Smooth muscle cell (in vitro differentiated cells): ENCODE measurements around the gene ANKRD12. TPM values are rescaled to one million over a fixed set of nuclear protein-coding genes. Genes with fewer than 3 reads are reported as not detected.

Experiments
- DNase-seq: peaks from one replicate; lab custom pipeline; 2025; ENCODE audit not compliant: unreplicated experiment; lab: John Stamatoyannopoulos, UW
- H2AFZ ChIP-seq: fragments of 200-600 bp; sonication (generic); 2 replicates; pipeline ENCODE4 v1.6.0; 2016; ENCODE audit warnings: antibody characterized with exemption, low read depth, mild to moderate bottlenecking
- H3F3A ChIP-seq: fragments of 200-600 bp; sonication (generic); 2 replicates; pipeline ENCODE4 v1.6.0; 2017; ENCODE audit warnings: antibody characterized with exemption, low read depth
- H3K27ac ChIP-seq: fragments of 200-600 bp; sonication (generic); 2 replicates; pipeline ENCODE4 v1.5.1; 2016; ENCODE audit warnings: low read depth, mild to moderate bottlenecking
- H3K27me3 ChIP-seq: fragments of 200-600 bp; sonication (generic); 2 replicates; pipeline ENCODE4 v1.6.1; 2016; ENCODE audit warnings: low read depth, mild to moderate bottlenecking
- H3K36me3 ChIP-seq: fragments of 200-600 bp; sonication (generic); 2 replicates; pipeline ENCODE4 v1.5.1; 2016; ENCODE audit warnings: low read depth
- H3K4me1 ChIP-seq: fragments of 200-600 bp; sonication (generic); 2 replicates; pipeline ENCODE4 v1.5.1; 2016; ENCODE audit warnings: low read depth
- H3K4me2 ChIP-seq: fragments of 200-600 bp; sonication (generic); 2 replicates; pipeline ENCODE4 v1.6.0; 2016; ENCODE audit warnings: mild to moderate bottlenecking
- H3K4me3 ChIP-seq: fragments of 200-600 bp; sonication (generic); 2 replicates; pipeline ENCODE4 v1.5.1; 2016; ENCODE audit warnings: mild to moderate bottlenecking
- H3K79me2 ChIP-seq: fragments of 200-600 bp; sonication (generic); 2 replicates; pipeline ENCODE4 v1.6.0; 2016; ENCODE audit warnings: low read depth, mild to moderate bottlenecking
- H3K9ac ChIP-seq: fragments of 200-600 bp; sonication (generic); 2 replicates; pipeline ENCODE4 v1.6.0; 2016; ENCODE audit warnings: low read depth
- H3K9me3 ChIP-seq: fragments of 200-600 bp; sonication (generic); replicated peaks from 2 replicates; pipeline ENCODE4 v1.5.1; 2016; ENCODE audit warnings: low read depth
- H4K20me1 ChIP-seq: fragments of 200-600 bp; sonication (generic); 2 replicates; pipeline ENCODE4 v1.6.0; 2016; ENCODE audit warnings: low read depth
- WGBS: methylation state at CpG from one replicate; pipeline ENCODE4 v1.1.7; 2016; ENCODE audit warnings: low lambda C conversion rate; 5-methylcytosine and 5-hydroxymethylcytosine counted together
- polyA plus RNA-seq: library from polyadenylated mRNA; unstranded; fragments of >200 nt; fragmentation: Nextera tagmentation; extraction: Ambion mirVana; gene quantifications from 2 replicates; pipeline ENCODE4 v1.2.1, GENCODE V29; 2016
- total RNA-seq: library from RNA; depleted of rRNA; stranded (reverse); fragments of >200 nt; gene quantifications from 2 replicates; pipeline ENCODE4 v1.2.3, GENCODE V29; 2014
- TF ChIP-seq, protein P1 (sequence below): fragments of 200-600 bp; sonication (generic); IDR thresholded peaks from 2 replicates; pipeline ENCODE4 v1.5.1; 2017; ENCODE audit warnings: borderline replicate concordance, mild to moderate bottlenecking, antibody characterized with exemption; ENCODE audit not compliant: insufficient read depth, poor library complexity, severe bottlenecking

The ANKRD12 gene
- total and polyA plus RNA-seq, 2 experiments from 2014 or later = 28.8 to 43.7 TPM

DNA sequence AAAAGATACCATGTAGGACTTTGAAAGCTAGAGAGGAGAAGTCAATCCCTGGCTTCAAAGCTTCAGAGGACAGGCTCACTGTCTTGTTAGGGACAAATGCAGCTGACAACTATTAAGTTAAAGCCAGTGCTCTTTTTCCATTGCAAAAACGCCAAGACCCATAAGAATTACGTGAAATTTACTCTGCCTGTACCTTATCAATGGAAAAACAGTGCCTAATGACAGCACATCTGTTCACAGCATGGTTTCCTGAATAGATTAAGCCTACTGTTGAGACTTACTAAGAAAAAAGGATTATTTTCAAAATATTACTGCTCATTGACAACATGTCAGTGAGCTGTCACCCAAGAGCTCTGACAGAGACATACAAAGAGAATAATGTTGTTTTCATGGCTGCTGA lies 52.9 kb downstream of the ANKRD12 start:
- H3K9ac ChIP-seq = no peak overlapping the region
- DNase-seq = no peak

DNA sequence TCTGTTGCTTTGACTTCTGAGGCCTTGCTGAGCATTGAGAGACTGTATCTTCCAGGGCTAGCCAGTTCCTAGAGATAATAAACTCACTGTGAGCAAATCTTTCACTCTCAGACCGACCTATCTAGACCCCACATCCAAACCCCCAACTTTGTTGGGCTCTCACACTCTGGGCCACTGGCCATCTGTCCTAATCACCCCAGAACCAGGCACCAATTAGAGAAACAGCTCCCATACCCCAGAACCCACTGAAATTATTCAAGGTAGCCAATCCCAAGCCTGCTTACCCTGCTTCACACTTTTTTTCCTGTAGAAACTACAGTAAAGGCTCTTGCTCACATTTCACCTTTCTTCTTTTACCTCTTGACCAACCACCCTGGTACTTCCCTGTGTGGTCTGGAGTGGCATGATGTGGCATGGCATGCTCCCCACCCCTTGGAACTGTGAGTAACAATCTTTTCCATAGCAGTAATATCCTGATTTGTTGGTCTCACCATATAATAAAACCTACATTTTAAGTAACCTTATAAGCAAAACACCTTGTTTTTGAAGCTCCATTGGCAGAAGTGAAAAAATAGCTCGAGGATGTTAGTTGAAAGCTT lies 55.2 kb downstream of the ANKRD12 start:
- TF ChIP-seq, protein P1, sequence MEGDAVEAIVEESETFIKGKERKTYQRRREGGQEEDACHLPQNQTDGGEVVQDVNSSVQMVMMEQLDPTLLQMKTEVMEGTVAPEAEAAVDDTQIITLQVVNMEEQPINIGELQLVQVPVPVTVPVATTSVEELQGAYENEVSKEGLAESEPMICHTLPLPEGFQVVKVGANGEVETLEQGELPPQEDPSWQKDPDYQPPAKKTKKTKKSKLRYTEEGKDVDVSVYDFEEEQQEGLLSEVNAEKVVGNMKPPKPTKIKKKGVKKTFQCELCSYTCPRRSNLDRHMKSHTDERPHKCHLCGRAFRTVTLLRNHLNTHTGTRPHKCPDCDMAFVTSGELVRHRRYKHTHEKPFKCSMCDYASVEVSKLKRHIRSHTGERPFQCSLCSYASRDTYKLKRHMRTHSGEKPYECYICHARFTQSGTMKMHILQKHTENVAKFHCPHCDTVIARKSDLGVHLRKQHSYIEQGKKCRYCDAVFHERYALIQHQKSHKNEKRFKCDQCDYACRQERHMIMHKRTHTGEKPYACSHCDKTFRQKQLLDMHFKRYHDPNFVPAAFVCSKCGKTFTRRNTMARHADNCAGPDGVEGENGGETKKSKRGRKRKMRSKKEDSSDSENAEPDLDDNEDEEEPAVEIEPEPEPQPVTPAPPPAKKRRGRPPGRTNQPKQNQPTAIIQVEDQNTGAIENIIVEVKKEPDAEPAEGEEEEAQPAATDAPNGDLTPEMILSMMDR = no peak
- H3K4me3 ChIP-seq = no peak overlapping the region
- no peaks in the 10 kb centered on the region for H3K27me3 ChIP-seq
- no peaks in the 10 kb centered on the region for H3F3A ChIP-seq
- no peak overlapping the region for H3K4me2 ChIP-seq
- peaks cover 5% of the 10 kb centered on the region for H3K36me3 ChIP-seq
- H3K9ac ChIP-seq = no peak overlapping the region
- no peaks in the 10 kb centered on the region for H3K9me3 ChIP-seq
- no peak for DNase-seq
- no peak overlapping the region for H2AFZ ChIP-seq
- H4K20me1 ChIP-seq = peaks cover 25% of the 10 kb centered on the region
- no peaks in the 10 kb centered on the region for H3K4me1 ChIP-seq
- no peak overlapping the region for H3K27ac ChIP-seq
- no peaks in the 10 kb centered on the region for H3K79me2 ChIP-seq
- WGBS = 95% methylated on average over 2 of the region's 2 CpGs

More for the DNA sequence above, 52.9 kb downstream of the ANKRD12 start:
- H3K4me1 ChIP-seq = no peaks in the 10 kb centered on the region
- no peak overlapping the region for H3K4me2 ChIP-seq
- H3K36me3 ChIP-seq = no peaks in the 10 kb centered on the region
- H3K79me2 ChIP-seq = peaks cover 4% of the 10 kb centered on the region
- no peak overlapping the region for H2AFZ ChIP-seq
- peaks cover 36% of the 10 kb centered on the region for H4K20me1 ChIP-seq
- H3K9me3 ChIP-seq = no peaks in the 10 kb centered on the region
- H3K27ac ChIP-seq = no peak overlapping the region
- H3K4me3 ChIP-seq = no peak overlapping the region
- H3F3A ChIP-seq = no peaks in the 10 kb centered on the region
- H3K27me3 ChIP-seq = no peaks in the 10 kb centered on the region
- TF ChIP-seq, protein P1 = no peak
- 63% methylated on average over 2 of the region's 2 CpGs for WGBS

DNA sequence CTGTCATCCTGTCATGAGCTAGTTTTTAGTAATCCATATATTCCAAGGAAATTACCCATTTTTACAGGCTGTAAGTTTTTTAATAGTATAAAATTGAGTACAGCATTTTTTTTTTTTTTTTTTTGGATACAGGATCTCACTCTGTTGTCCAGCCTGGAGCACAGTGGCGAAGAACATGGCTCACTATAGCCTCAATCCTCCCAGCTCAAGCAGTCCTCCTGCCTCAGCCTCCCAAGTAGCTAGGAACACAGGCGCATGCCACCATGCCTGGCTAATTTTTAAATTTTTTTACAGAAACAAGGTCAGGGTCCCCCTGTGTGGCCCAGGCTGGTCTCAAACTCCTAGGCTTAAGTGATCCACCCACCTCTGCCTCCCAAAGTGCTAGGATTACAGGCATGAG lies 56.5 kb downstream of the ANKRD12 start:
- WGBS = 100% methylated on average over 2 of the region's 2 CpGs
- DNase-seq = no peak
- Histone ChIP-seq H3K27ac (no peak overlapping the region), H3K4me1 (no peaks in the 10 kb centered on the region), H4K20me1 (peaks cover 26% of the 10 kb centered on the region), H3F3A (no peaks in the 10 kb centered on the region), H2AFZ (no peak overlapping the region), H3K79me2 (no peaks in the 10 kb centered on the region), H3K9ac (no peak overlapping the region), H3K4me2 (no peak overlapping the region), H3K36me3 (peaks cover 5% of the 10 kb centered on the region), H3K4me3 (no peak overlapping the region), H3K27me3 (no peaks in the 10 kb centered on the region), H3K9me3 (no peaks in the 10 kb centered on the region)
- TF ChIP-seq, protein P1 = no peak

DNA sequence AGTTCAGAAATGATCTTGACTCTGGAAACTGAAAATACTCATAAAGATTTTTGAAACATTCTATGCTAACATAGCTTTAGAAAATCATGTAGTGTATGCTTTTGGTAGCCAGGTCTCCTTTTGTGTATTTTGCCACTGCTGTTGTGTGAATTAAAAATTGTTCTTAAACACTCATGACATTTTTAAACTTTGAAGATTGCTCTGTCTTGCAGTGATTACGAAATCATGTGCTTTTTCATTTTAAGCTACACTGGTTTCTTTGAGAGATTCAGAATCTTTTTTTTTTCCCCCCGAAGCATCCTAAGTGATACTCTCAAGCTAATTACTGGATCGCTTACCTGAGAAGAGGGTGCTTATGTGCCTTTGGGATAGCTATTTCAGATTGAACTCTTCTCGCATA lies 60.0 kb downstream of the ANKRD12 start:
- H3K27ac ChIP-seq = no peak overlapping the region
- H3K4me1 ChIP-seq = no peaks in the 10 kb centered on the region
- peaks cover 7% of the 10 kb centered on the region for H3K36me3 ChIP-seq
- no peak overlapping the region for H3K4me2 ChIP-seq
- H3K9ac ChIP-seq = no peak overlapping the region
- H3F3A ChIP-seq = no peaks in the 10 kb centered on the region
- H3K9me3 ChIP-seq = no peaks in the 10 kb centered on the region
- H3K4me3 ChIP-seq = no peak overlapping the region
- TF ChIP-seq, protein P1 = no peak
- no peaks in the 10 kb centered on the region for H3K27me3 ChIP-seq
- H4K20me1 ChIP-seq = peaks cover 23% of the 10 kb centered on the region
- 97% methylated on average over 4 of the region's 4 CpGs for WGBS
- H2AFZ ChIP-seq = no peak overlapping the region
- no peak for DNase-seq
- no peaks in the 10 kb centered on the region for H3K79me2 ChIP-seq
